Measurements from ENCODE around the gene FAM72D.
"Not testable (repeated sequence)": the region's sequence is repeated elsewhere in the genome, so short reads cannot be mapped to it uniquely, and the experiment has no call there.

Gene FAM72D

DNA sequence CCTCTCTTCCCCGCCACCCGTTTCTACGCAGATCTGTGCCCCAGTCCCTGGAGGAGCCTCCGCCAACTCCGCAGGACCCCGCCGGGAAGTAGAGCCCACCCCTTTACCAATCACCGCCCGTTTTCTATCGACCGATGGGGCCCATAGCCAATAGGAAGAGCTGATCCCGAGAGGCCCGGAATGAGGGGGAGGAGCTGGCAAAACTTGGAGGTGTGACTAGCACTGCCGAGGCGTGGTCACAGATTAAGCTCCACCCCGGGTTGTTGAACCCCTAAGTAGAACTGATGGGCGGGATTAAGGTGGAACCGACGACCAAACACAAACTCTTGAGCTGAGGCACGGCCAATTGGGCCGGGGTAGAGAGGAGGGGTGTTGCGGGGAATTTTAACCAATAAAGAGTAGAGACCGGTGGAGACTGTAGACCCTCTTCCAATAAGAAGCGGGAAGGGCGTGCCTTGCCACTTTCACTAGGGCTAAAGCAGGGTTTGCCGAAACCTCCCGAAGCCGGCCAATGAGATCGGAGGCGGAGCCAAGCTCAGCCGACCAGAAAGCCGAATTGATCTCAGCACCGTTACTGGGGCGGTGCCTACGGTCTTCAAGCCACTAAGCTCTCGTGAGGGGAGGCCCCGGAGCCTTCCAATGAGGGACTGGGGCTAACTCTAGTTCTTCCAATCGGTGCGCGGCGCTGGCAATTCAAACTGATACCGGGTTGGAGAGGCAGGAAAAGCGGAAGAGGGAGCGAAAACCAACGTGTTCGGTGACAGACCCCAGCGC lies at the start of gene FAM72D, which contains the start of gene SRGAP2B:
TSS of gene FAM72D (plus strand) at position 691 of the 774 bp plus-strand sequence. CDS start 874 bp downstream, outside the sequence.
TSS of gene SRGAP2B (minus strand) at position 45 of the 774 bp plus-strand sequence. CDS start 2,427 bp downstream, outside the sequence.
- DNase-seq (ENCODE audit: low read depth, low spot score): not testable (repeated sequence)

DNA sequence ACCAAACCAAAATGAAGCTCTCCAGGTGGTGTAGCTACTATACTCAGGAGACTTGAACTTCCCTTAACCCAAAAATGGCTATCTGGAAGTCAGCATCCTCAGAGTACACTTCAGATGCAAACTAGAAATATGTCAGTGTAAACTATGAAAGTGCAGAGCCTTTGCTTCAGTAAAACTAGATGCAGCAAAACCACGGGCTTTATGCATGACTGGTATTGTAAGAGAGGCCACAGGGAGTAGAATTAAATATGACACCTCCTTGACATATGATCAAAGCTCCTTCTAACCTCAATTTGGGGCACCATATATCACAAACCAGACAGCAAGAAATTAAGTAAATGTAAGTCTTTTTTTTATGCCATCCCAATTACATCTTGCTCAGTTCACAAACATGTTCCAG lies 48.2 kb upstream of the FAM72D start:
- DNase-seq (ENCODE audit: low read depth, low spot score): not testable (repeated sequence)

DNA sequence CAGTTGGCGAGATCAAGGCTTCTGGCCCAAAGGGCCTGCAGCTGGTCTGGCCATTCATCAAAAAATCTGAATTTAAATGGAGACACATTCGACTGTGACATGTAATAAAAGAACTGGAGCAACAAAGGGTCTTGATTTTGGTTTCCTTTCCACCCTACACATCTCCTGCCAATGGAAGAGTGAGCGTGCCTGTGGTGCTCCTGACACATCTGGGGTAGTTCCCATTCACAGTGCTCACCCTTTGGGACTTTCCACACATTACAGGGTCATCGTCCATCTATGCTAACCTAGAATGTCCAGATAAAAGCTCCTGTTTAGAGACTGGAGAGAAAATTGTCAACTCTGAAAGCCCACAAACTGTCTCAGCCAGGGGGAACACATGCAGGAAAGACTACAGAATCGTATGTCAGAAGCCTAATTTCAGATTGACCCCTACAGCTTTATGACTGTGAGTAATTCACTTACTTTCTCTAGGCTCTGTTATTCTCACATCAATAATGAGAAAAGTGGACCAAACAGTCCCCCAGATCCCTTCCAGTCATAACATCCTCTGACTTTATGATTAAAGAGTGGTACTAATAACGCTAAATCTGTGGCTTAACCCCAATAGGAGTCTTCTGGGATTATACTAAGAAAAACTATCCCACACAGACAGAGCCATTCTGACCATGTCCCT lies 47.5 kb upstream of the FAM72D start:
- DNase-seq (ENCODE audit: low read depth, low spot score): not testable (repeated sequence)

DNA sequence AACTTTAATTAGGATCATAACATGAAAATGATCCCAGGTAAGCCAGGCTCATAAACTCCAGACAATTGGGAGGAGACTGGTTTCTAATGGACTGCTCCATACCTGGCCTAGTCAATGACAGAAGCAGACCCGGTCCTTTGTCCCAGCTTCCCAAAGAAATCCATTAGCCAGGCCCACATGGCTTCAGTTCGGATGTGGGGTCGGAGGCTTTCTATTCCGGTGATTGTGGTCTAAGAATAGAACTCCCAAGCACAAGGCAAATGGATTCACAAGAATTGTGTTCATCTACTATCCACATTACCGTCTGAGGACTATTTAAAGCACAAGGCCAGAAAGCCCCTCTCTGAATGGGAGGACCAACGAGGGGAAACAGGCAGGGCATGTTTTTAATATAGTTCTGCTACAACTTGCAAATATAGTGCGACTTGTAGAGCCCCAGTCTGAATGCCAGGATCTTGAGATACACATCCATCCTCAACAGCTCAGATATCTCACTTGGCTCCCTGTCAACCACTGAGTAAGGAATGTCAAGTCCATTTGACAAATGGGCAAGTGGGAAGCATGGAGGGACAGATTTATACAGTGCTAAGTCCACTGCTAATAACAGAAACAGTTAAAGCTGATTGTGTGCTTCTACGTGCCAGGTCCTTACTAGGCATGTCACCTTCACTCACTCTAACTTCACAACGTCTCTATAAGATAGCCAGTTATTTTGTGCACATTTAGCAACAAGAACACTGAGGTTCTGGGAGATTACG lies 43.6 kb upstream of the FAM72D start:
- not testable (repeated sequence) for DNase-seq (ENCODE audit: low read depth, low spot score)

DNA sequence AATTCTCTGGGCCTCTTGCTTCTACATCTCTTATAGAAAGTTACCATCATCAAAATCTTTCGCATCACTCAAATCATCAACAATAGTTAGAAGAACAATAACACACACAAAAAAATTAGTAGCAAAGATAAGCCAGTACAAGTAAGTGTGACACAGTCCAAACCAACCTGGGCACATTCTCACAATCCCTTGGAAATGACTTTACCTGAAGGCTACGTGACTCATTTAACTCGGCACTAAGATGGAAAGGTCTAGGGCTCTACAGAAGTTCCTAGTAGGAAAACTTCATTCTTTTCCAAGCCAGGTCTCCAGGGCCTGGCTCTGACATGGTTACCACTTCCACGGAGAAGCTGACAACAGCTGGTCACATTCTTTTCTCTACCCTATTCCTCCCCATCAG lies 42.3 kb upstream of the FAM72D start:
- not testable (repeated sequence) for DNase-seq (ENCODE audit: low read depth, low spot score)

DNA sequence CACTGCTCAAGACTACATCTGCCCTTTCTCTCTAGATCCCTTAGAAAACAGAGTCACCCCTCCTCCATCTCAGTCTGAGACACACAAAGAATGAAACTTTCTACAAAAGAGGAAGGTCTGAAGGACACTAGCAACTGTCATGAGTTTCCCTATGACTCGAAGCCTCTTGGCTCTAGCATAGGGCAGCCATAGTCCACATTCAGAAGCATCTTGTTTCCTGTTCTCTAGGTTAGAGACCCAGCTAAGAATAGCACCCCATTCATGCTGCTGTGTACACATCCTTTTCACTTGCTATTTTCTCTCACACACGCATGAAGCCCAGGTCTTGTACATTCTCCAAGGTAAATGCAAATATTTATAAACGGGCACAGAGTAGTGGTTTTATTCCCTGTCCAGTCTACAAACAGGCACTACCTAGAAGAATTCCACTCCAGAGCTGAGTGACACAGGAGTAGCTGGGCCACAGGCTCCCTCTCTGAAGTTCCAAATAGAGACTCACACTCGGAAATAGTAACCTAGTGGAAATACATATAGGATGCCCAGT lies 40.5 kb upstream of the FAM72D start:
- not testable (repeated sequence) for DNase-seq (ENCODE audit: low read depth, low spot score)

DNA sequence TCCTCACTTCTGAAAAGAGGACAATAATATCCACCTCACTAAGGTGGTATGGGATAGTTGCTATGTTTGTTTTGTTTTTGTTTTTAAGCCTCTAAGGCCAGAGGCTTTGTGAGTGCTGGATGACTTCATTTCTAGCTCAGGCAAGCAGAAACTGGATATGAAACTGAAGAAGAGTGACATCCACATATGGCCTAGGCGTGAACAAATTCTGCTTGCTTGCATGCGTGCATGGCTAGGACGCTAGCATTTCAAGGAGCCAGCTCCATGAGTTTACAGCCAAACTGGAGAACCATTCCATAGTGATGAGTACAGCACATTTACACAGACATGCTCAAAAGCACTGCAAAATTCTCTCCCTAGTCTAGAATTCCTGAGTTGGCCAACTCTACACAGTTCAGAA lies 37.6 kb upstream of the FAM72D start:
- not testable (repeated sequence) for DNase-seq (ENCODE audit: low read depth, low spot score)

DNA sequence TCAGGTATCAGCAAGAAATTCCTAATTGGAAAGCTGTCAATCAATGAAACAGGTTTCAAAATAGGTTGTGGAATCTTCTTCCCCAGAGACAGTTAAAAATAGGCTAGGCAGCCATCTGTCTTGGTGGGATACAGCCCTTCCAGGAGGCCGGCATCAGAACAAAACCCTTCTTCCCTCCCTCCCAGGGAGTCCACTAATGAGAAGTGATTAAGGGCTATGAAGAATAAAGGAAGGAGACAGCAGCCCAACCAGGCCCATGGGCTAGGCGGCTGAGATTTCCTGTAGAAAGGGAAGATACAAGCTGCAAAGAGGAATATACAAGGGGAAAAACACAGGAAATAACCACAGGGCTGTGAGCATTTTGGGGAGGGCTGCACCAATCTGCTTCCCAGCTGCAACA lies 32.5 kb upstream of the FAM72D start:
- not testable (repeated sequence) for DNase-seq (ENCODE audit: low read depth, low spot score)

DNA sequence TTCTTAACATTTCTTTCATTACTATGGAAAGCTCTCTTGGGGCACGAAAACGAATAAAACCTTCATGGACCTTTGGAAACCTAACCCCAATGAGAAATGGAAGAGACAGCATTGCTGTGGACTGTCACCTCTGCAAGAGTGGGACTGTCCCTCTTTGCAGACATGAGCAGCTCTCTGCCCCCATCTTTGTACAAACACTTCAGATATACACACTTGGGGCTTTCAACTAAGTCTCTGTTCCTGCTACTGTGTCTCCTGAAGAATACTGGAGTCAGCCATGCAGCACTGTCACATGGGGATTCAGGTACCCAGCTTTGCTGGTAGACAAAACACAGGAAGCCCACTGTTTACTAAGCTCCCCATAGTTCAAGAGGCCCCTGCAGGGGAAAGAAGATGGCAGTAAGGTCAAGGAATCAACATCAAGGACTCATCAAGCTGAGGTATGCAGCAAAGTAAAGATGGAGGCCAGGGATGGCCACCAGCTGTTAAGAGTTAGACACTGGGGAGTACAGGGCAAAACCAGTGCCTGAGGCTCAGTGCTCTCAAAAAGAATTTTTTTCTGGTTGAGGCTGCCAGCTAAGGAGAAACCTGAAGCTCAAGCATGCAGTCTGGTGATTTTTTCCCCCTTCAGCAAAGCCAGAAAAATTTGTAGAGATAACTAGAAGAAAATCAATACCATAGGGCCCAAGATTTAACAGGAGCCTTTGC lies 31.7 kb upstream of the FAM72D start:
- DNase-seq (ENCODE audit: low read depth, low spot score): not testable (repeated sequence)

DNA sequence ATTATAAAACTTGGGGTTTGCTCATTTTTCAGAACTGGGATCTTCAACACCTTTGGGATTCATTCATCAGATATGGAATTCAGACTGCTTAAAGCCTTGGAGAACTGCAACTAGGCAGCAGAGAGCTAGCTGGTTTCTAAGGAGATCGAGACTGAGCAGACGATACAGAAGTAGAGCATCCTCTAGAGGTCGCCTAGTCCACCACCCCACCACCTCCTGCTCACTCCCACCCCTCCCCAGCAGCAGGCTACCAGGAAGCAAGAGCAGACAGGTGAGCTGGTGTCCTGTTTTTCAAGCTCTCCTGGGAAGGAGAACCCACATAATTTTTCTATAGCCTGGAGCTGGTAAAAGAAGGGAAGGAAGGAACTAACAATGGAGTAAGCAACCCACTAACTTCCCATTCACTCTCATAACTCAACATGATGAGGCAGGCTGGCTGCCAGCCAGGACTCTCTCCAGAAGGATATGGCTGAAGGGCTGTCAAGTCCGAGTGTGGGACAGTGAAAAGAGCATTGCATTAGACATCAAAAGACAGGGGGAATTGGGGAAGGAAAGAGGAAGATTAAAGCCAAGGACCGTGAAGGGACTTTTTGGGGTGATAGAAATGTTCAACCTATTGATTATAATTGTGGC lies 30.5 kb upstream of the FAM72D start:
- DNase-seq (ENCODE audit: low read depth, low spot score): not testable (repeated sequence)

DNA sequence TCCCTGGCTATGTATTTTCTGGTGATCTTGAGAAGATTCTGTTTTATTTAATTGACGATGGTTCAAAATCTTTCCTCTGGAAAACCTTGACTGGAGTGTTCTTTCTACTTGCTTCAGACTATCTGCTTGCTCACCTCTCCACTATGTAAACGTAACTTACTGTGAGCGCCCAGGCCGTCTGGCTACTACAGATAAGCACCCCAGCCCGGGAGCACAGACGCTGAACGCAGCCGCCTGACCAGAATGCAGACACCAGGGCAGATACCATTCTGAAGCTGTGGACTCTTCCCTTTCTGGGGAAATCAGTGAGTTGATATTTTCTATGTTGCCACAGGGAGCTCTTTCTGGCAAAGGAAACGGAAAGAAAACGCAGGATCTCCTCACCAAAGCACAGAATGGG lies 29.3 kb upstream of the FAM72D start:
- not testable (repeated sequence) for DNase-seq (ENCODE audit: low read depth, low spot score)

DNA sequence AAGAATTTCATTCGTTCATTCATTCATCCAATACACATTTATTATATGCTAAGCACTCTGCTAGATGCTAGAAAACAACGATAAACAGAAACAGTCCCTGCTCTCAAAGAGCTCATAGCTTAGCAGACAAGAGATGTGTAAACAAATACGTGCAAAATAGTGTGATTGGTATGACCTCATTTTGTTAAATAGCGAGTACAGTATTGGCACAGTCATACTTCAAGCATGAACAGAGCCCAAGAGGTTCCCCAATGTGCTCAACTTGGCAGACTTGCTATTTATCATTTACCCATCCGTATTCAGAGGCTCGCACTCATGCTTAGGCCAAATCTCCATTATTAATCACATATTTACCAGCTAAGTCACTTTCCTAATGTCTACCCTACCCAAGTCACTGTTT lies 24.2 kb upstream of the FAM72D start:
- DNase-seq (ENCODE audit: low read depth, low spot score): not testable (repeated sequence)

DNA sequence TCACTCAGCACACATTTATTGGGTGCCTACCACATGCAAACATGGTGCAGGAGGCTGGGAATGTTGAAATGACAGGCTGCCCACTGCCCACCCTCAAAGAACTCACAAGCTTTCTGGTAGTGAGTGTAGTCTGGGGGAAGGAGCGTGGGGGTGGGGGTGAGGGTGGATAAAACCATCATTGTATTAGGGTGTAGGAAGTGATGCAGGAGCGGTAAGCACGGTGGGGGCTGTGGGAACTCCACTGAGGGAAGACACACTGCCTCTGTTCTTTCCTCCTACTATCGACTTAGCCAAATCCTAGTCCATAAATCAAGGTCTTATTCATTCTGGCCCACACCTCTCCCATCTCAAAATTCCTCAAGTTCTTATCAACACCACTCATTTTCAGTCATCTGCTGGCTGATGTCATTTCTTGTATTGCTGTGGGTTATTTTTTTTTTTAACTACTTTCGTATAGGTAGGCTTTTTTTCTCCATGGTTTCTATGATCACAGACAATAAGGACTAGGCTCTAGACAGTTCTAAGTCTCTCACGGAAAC lies 21.7 kb upstream of the FAM72D start:
- DNase-seq (ENCODE audit: low read depth, low spot score): not testable (repeated sequence)

DNA sequence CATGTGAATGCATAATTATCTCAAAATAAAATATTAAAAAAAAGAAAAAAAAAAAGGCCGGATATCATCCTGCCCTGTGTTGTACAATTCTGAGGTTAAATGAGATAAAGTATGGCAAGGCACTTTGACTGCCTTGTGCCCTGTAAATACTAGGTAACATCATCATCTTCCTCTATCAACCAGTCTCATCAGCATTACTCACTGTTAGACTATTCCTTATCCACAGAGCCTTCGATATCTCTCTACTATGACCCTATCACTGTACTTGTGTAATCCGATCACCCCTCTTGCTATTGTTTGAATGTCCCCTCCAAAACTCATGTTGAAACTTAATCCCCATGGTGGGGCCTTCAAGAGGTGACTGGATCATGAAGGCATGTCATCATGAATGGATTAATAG lies 18.9 kb upstream of the FAM72D start:
- DNase-seq (ENCODE audit: low read depth, low spot score): not testable (repeated sequence)

DNA sequence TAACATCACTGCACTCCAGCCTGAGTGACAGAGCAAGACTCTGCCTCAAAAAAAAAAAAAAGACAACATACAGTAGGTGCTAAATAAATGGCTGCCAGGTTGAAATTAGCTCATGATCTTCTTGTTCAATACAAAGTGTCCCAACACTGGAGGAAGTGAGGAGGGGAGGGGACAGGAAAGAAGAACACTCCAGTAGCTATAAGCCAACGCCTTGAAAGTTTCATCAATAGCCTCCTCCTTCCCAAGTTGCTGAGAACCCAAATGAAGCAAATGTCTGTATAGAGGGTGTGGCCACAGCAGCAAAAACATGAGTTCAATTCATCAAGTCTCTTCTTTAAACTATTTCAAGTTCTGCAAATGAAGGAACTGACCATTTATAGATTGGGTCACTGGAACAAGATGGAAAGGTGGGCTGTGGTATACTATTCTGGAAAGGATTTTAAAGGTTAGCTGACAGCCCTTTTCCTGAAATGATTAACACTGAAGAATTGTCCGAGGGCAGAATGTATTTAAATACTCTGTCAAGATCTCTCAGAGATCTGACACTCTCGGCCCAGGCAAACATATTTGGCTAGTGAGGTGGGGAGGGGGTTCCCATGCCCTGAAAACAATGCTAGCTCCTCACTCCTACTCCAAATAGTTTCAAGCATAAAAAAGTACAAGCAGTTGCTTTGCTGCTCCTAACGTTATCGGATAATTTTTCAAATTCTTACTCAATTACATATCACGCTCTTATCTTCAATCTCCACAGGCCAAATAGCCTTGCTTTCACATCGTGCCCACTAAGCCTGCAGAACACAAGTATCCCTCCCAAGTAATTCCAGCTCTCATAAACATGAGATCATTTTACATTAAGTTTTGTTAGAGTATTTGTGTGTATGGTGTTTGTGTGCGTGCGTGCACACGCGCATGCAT lies 17.6 kb upstream of the FAM72D start:
- DNase-seq (ENCODE audit: low read depth, low spot score): not testable (repeated sequence)

DNA sequence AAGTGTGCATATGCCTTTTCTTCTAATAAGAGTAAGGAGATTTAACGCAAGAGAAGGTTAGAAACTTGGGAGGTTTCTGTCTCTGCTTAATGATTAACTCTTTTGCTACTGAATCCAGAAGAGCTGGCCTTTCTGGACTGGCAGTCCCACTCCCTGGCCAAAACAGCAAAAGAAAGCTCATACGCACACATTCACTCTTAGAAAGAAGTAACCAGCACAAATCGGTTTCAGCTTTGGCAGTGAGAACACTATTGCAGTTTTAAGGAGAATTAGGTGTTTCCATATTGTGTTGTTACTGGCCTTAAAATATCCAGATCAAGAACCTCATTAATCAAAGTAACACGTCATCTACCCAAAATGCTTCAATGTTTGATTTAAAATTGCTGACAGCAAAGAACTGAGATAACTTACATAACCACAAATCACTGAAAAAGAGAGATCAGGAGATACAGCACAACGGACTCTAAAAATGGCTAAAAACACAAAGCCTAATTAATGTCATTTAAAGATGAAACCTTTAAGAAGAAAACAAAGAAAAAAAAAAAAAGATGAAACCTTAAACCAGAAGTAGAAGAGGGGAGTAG lies 16.9 kb upstream of the FAM72D start:
- not testable (repeated sequence) for DNase-seq (ENCODE audit: low read depth, low spot score)

DNA sequence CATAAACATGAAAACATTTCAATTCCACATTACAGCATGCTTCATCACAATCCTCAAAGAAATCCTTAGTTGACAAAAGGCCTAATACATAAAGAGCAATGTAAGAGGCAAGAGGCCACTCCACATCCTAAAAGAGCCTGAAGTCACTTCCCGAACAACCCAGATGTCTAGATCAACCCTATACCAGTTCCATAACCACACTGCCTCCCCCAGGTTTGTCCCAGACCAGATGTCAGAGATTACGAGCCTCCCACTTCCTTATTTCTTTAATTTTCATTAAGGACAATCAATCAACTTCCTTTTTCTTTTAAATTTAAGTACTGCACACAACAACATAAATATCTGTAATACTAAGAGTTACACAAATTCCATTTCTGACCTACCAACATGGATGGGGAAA lies 16.0 kb upstream of the FAM72D start:
- DNase-seq (ENCODE audit: low read depth, low spot score): not testable (repeated sequence)

DNA sequence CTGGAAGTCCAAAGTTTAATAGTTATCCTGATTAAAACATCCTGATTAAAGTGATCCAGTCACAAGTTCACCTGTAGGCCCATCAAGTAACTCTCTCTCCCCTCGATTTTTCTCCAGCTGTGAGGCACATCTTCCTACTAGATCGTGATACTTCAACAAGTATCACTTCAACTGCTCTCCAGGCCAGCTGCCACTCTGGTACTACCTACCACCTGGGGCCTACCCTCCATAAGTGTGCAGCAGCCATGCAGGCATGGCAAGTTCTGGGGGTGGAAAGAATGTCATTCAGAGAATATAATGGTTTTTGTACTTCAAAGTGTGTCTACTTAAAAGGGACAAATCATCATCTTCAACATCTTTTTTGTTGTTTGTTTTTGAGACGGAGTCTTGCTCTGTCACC lies 15.6 kb upstream of the FAM72D start:
- not testable (repeated sequence) for DNase-seq (ENCODE audit: low read depth, low spot score)

Data from activated CD4-positive, CD25-positive, alpha-beta regulatory T cell treated with anti-CD3 and anti-CD28 coated beads, Interleukin-2, amount 50 U/mL, for 16 hours (primary cell).